ENCODE data around the gene WDFY3.

DNA sequence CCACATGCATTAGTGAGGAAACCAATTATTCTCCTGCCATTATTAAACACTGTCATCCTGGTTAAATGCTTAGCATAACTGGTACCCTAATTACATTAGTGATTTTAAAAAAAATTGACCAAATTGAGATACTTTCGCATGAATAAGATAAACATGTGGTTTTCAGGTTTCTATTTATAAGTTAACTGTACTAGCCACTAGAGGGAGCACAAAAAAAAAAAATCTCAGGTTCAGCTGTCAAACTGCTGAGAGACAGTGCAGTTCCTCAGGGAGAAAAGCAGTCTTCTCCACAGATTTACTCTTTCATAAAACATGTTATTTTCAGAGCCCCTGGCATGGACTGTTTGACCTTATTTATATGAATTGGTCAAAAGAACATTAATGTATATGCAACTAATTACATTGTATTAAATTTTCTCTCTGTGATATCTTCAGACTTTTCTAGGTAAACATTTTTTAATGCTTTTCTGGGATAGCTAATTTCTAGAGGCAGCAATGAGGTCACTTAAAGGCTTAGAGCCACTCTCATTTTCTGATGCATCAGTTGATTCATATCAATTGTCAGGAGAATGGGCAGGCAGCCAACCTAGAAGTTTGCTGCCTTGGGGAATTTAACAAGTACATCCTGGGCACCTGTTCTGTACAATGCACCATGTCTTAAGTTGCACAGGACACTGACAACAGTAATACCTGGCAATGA, 216.1 kb downstream of the WDFY3 start:
- TF ChIP-seq, protein P1, sequence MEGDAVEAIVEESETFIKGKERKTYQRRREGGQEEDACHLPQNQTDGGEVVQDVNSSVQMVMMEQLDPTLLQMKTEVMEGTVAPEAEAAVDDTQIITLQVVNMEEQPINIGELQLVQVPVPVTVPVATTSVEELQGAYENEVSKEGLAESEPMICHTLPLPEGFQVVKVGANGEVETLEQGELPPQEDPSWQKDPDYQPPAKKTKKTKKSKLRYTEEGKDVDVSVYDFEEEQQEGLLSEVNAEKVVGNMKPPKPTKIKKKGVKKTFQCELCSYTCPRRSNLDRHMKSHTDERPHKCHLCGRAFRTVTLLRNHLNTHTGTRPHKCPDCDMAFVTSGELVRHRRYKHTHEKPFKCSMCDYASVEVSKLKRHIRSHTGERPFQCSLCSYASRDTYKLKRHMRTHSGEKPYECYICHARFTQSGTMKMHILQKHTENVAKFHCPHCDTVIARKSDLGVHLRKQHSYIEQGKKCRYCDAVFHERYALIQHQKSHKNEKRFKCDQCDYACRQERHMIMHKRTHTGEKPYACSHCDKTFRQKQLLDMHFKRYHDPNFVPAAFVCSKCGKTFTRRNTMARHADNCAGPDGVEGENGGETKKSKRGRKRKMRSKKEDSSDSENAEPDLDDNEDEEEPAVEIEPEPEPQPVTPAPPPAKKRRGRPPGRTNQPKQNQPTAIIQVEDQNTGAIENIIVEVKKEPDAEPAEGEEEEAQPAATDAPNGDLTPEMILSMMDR (IDR thresholded peaks at IDR 0.05; ENCODE audit: insufficient read depth, low read length, poor library complexity, severe bottlenecking): no peak
- TF ChIP-seq EZH2phosphoT487 (conservative IDR thresholded peaks at IDR 0.05; ENCODE audit: low read length): no peak

Measured in SU-DHL-6 (cell line).